ENCODE data around the gene CCDC187. TPM values are rescaled to one million over a fixed set of nuclear protein-coding genes. Genes with fewer than 3 reads are reported as not detected.
"Not testable (repeated sequence)": the region's sequence is repeated elsewhere in the genome, so short reads cannot be mapped to it uniquely, and the experiment has no call there.

The CCDC187 gene
- under 1 TPM in 1 of 4 donors, not detected in 3; 0.20 TPM for total RNA-seq

DNA sequence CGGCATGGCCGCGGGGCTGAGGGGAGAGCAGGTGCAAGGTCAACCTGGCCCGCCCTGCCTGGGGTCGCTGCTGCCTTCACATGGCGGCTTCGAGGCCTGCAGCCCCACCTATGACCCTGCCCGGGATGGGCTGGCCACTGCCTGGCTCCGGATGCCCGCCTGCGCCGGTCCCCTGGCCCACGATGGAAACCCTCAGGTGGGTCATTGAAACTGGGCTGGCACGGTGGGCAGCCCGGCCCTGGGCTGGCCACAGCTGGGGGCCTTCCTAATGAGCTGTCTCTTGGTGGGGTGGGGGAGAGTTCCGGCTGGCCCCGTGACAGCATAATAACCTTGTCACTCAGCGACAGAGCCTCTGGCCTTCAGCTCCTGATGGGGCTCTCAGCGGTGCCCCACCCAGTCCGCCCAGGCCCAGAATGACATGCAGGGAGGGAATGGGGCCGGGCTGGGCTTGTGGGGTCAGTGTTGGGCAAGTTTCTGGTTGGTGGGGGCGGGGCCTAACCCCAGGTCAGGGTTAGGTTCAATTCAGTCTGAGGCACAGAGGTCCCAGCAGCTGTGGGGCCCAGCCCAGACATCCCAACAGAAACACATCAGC lies at the start of gene CCDC187:
Gene CCDC187, minus strand, starts transcription at position 270 of the 592 bp plus-strand sequence. Its CDS starts 264 bp downstream, at position 6.
- Histone ChIP-seq H3K4me1 (no peaks in the 10 kb centered on the region), H3K9me3 (no peaks in the 10 kb centered on the region), H3K27me3 (peaks cover 0 to 16% of the 10 kb centered on the region in 2 donors), H3K4me3 (no peak within 1 kb of the TSS), H3K36me3 (no peaks in the 10 kb centered on the region), H3K27ac (no peak within 1 kb of the TSS)
- 48 to 87% methylated on average over 3 to 7 of the region's 22 CpGs for WGBS, 2 donors
- DNase-seq (ENCODE audit: low spot score in 2 of 2) = no peak
- TF ChIP-seq POLR2A (IDR thresholded peaks at IDR 0.05) (no peak), EP300 (IDR thresholded peaks at IDR 0.05) (no peak)
- TF ChIP-seq, protein P1, sequence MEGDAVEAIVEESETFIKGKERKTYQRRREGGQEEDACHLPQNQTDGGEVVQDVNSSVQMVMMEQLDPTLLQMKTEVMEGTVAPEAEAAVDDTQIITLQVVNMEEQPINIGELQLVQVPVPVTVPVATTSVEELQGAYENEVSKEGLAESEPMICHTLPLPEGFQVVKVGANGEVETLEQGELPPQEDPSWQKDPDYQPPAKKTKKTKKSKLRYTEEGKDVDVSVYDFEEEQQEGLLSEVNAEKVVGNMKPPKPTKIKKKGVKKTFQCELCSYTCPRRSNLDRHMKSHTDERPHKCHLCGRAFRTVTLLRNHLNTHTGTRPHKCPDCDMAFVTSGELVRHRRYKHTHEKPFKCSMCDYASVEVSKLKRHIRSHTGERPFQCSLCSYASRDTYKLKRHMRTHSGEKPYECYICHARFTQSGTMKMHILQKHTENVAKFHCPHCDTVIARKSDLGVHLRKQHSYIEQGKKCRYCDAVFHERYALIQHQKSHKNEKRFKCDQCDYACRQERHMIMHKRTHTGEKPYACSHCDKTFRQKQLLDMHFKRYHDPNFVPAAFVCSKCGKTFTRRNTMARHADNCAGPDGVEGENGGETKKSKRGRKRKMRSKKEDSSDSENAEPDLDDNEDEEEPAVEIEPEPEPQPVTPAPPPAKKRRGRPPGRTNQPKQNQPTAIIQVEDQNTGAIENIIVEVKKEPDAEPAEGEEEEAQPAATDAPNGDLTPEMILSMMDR (IDR thresholded peaks at IDR 0.05) = no peak

DNA sequence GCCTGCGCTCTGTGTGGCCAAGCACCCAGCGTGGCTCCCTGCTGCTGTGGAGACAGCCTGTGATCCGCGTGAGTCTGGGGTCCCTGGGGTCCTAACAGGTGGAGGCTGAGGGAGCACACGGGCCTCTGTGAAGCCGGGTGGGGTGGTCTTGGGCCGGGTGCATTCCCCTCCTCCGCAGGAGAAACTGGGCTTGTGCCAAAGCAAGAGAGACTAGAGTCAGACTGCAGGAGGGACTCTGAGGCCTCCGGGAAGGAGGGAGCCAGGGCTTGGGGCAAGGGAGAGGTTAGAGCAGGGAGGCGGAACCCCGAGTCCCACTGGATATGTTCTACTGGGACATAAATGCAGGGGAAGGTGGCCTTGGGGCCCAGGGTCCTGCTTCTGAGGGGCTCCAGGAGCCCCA lies 49.2 kb upstream of the CCDC187 start:
- Histone ChIP-seq H3K4me1 (peaks cover 0 to 50% (median 19%) of the 10 kb centered on the region in 4 donors), H3K9me3 (no peaks in the 10 kb centered on the region), H3K27ac (peak overlapping the region in 2 of 4 donors; percentile 58 to 84), H3K4me3 (no peak overlapping the region), H3K27me3 (no peaks in the 10 kb centered on the region), H3K36me3 (peaks cover 0 to 54% (median 0%) of the 10 kb centered on the region in 3 donors)
- WGBS, 2 donors = 69 to 71% methylated on average over 11 of the region's 11 CpGs
- TF ChIP-seq EP300 (IDR thresholded peaks at IDR 0.05) (no peak), POLR2A (IDR thresholded peaks at IDR 0.05) (no peak)
- TF ChIP-seq, protein P1 (IDR thresholded peaks at IDR 0.05) = no peak
- DNase-seq (ENCODE audit: low spot score in 2 of 2) = no peak

GRCh38 chr9:136352682-136353081 lies 48.8 kb upstream of the CCDC187 start:
- Histone ChIP-seq H3K27ac (peak overlapping the region in 1 of 4 donors; percentile 84), H3K9me3 (no peaks in the 10 kb centered on the region), H3K36me3 (peaks cover 0 to 52% (median 0%) of the 10 kb centered on the region in 3 donors), H3K4me1 (peaks cover 0 to 55% (median 21%) of the 10 kb centered on the region in 4 donors), H3K4me3 (no peak overlapping the region), H3K27me3 (no peaks in the 10 kb centered on the region)
- no peak for DNase-seq (ENCODE audit: low spot score in 2 of 2)
- 62 to 66% methylated on average over 9 of the region's 16 CpGs for WGBS, 2 donors
- TF ChIP-seq, protein P1 (IDR thresholded peaks at IDR 0.05) = no peak
- no peak for TF ChIP-seq POLR2A (IDR thresholded peaks at IDR 0.05)
- TF ChIP-seq EP300 (IDR thresholded peaks at IDR 0.05) = no peak

GRCh38 chr9:136351868-136352267 lies 48.0 kb upstream of the CCDC187 start:
- 84 to 95% methylated on average over 8 of the region's 24 CpGs for WGBS, 2 donors
- DNase-seq (ENCODE audit: low spot score in 2 of 2); H3K27me3 ChIP-seq; H3K9me3 ChIP-seq; H3K4me3 ChIP-seq: not testable (repeated sequence)
- Histone ChIP-seq H3K4me1 (peaks cover 0 to 58% (median 30%) of the 10 kb centered on the region in 4 donors), H3K27ac (peak overlapping the region in 1 of 4 donors; percentile 93), H3K36me3 (peaks cover 0 to 44% (median 0%) of the 10 kb centered on the region in 3 donors)

DNA sequence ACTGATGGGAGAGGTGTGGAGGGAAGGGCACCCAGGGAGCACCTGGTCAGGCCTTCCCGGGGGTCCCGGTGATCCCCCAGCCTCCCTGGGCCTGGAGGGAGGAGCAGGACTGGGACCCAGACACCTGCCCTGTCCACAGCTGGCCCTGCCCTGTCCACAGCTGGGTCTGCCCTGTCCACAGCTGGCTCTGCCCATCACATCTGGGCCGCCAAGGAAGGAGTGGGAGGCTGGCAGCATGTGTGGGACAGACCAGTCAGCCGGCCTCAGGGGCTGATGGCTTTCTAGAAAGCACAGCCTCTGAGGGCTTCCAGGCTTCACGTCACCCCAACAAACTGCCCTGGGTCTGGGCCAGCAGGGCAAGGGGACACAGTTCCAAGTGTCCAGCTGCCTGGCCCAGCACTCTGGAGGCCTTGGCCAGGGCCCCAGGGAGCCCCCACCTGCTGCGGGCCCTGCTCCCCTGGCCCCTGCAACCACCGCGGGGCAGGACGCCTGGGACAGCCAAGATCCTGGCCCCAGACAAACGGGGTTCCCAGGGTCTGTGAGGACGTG lies 47.4 kb upstream of the CCDC187 start:
- H3K4me3 ChIP-seq = no peak overlapping the region
- WGBS, 2 donors = 33 to 100% methylated on average over 2 to 11 of the region's 11 CpGs

More for the DNA sequence above, 47.4 kb upstream of the CCDC187 start:
- Histone ChIP-seq H3K36me3 (peaks cover 0 to 38% (median 0%) of the 10 kb centered on the region in 3 donors), H3K4me1 (peaks cover 0 to 58% (median 31%) of the 10 kb centered on the region in 4 donors), H3K27ac (peak overlapping the region in 1 of 4 donors; percentile 93), H3K9me3 (no peaks in the 10 kb centered on the region), H3K27me3 (no peaks in the 10 kb centered on the region)
- no peak for TF ChIP-seq EP300 (IDR thresholded peaks at IDR 0.05)
- TF ChIP-seq, protein P1 (IDR thresholded peaks at IDR 0.05) = no peak
- TF ChIP-seq POLR2A (IDR thresholded peaks at IDR 0.05) = no peak
- no peak for DNase-seq (ENCODE audit: low spot score in 2 of 2)

Measured in tibial nerve (tissue), 4 donors.